A172 (cell line): ENCODE data around the gene CDH13. TPM values are rescaled to one million over a fixed set of nuclear protein-coding genes. Genes with fewer than 3 reads are reported as not detected.

Source experiments
- DNase-seq: peaks from one replicate; pipeline ENCODE4 v3.0.0-alpha.2; 2015; ENCODE audit warnings: low spot score
- total RNA-seq: library from RNA; depleted of rRNA; stranded (reverse); fragments of >200 nt; shearing (Covaris generic); gene quantifications from 2 replicates; pipeline ENCODE4 v1.2.3, GENCODE V29; 2014

CDH13 gene
- total RNA-seq, 1 experiment from 2014 or later, result 158 TPM

DNA sequence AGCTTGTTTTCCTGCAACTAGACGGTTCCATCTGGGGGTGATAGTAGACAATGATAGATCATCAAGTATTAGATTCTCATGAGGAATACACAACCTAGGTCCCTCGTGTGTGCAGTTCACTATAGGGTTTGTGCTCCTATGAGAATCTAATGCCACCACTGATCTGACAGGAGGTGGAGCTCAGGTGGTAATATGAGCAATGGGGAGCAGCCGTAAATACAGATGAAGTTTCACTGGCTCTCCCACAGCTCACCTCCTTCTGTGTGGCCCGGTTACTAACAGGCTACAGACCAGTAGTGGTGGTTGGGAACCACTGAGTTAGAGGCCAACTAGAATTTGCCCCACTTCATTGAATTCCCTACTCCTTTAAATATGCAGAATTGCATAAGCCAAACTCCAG, 1033.5 kb downstream of the CDH13 start:
- DNase-seq, result no peak

DNA sequence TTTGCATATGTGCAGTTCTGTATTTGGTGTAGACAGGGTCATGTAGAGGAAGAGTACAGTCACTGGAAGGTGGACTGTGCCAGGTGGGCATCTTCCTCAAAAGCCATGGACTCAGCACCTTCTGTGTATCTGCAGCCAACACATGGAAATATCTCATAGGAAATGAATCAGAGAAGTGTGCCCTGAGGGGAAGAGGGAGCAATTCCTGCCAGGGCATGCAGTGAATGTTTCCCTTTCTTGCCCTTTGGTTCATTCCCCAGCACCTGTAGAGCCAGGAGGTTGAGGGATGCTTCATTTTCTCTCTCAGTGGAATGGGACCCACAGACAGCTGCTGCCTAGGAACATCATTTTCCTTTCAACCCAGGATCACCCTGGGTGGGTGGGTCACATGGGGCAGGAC, 1034.9 kb downstream of the CDH13 start:
- DNase-seq, result no peak

DNA sequence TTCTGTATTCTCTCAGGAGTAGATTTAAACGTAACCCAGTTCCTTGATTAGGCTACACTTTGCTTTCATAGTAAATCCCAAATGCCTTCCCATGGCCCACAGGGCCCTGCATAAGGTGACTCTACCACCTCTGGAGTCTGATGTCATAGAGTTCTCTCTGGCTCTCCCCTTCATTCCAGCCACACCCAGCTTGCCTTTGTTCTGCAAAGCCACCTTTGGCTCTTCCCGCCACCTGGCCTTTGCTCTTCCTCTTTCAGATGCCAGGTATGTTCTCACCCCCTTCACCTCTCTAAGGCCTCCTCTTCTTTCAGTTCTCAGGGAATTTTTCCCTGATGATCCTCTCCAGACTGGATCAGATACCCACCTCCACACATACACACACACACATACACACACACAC, 1039.7 kb downstream of the CDH13 start:
- no peak for DNase-seq

DNA sequence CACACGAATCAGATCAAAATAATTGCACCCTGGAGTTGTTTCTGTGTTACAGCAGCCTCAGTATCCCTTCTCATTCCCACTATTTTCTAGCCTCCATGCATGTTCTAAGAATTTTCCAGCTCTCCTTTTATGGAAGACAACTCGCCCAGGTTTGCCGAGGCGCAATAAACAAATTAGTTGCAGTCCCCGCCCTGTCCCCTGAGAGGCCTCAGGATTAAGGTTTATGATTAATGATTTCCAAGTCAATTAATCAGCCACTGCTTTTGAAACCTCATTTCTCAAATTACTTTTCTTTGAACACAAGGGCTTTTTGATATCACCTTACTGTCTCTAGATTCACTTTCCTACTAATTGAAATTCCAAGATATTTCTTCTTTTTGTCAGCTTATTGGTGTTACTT, 1042.7 kb downstream of the CDH13 start:
- DNase-seq, result no peak

DNA sequence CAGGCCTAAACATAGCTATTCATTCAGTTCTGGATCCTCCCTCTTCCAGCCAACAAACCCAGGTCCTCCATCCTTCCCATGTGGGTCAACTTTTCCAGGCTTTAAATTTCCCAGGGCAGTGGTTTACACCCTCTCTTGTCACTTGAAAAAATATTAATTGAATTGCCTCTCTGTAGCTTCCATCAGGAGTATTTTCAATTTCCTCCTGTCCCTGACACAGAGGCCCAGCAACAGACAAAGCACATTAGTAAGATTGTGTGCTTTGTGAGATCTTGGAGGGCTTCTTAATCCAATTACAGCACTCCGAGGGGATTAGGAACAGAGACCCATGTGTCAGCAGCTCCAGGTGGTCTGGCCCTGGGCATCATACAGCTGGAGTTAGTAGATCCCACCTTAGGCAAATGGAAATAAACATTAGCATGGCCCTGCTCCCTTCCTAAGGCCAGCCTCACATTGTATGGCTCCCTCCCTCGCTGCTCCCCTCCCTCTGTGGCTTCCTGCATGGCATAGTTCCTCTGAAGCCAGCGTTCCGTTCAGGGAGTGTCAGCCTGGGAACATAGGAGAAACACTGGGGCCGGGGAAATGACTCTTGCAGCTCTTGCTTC, 1048.3 kb downstream of the CDH13 start:
- no peak for DNase-seq

DNA sequence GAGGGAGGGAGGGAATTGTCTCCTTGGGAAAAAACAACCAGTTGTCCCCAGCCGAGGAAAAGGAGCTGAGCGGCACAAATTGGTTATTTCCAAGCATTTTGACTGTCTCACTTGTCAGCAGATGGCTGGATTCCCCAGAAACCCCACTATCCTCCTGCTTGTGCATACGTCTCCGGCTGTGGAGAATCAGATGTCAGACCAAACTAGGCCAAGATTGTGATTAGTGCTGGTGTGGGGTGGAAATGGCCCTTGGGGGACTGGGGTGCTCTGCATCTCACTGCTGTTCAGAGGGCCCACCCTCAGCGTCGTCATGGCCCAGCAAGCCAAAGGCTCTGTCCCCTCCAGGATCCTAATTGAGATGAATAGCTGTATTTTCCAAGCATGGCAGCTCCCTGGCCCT, 1049.3 kb downstream of the CDH13 start:
- DNase-seq, result no peak

DNA sequence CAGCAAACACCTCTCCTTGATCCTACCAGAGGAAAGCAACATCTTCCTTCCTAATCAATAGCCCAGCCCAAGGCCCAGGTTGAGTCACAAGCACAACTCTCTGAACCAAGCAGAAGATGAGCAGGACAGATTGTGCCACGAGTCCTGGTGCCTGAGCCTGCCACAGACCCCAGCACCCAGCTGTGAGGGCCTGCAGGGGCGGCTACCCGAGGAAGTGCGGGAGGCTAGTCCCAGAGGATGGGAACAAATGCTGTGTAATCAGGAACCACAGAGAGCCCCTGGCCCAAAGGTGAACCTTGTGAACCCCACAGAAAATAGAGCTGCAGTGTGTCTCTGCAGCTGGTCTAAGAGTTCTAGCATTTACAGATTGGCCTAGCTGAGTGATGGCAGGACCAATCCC, 1054.2 kb downstream of the CDH13 start:
- no peak for DNase-seq

DNA sequence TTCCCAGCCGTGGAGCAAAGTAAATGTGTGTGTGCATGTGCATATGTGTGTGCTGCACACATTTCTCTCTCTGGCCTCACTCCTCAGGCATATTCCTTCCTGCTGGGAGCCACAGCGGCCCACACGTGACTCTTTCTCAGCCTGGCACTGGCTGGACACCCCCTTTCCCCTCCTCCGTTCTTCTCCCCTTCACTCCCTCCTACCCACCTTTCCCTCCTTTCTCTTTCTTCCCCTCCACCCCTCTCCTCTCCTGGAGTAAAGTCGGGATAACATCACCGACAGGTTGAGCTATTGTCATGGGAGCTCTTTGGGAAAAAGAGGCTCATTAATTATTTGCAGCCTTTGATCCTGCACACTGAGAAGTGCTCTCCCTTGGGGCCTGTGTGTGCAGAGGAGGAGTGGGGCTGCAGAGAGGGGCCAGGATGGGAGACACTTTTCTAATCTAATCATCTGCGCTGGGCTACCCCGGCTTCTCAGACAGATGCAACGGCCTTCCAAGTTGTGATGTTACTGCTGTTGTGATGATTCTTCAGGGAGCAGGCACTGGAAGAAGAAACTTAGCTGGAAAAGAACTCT, 1054.7 kb downstream of the CDH13 start:
- DNase-seq, result no peak

DNA sequence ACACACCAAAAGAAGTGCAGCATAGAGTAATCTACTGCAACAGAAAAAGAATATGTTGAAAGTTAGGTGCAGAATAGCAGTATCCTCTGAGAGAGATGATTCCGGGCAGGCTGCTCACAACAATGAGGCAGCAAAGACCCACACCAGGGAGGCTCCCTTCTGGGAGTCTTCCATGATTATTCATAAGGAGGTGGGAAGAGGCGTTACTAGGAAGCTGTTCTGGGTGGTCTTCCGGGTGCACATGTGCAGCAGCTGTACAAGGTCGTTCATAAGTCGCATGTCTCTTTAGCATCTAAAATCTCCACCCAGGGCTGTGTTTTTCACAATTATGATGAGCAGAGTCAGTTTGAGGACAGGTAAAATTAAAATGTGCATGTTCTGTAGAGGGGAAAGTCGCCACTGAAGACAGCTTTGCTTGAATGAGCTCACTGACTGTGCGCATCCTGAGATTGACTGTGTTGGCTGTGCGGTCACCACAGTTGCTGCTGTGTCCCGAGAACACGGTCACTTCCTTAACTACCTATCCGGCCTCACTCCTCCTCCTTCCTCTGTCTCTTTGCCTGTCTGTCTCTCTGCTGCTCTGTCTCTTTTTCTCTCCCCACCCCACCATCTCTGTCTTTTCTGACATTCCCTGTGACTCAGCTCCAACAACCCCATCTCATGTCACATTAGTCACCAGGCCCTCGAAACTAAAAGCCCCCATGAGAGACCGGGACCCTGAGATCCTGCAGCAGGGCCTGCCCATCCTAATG, 1055.5 kb downstream of the CDH13 start:
- no peak for DNase-seq

DNA sequence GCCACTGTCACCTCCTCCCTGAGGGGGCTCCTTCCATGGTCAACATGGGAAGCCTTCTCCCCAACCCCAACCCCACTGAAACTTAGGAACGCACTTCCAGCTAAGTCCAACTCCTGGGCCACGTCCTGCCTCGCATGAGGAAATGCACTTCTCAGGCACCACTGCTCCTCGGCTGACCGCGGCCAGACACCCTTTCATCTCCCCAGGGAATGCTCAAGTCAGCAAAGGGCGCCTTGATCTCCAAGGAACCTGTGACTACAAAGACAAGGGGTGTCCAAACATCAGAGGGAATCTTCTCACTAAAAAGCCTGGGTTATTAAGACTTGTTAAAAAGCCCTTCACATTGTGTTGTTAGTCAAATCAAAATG, 1056.1 kb downstream of the CDH13 start:
- DNase-seq, result no peak

DNA sequence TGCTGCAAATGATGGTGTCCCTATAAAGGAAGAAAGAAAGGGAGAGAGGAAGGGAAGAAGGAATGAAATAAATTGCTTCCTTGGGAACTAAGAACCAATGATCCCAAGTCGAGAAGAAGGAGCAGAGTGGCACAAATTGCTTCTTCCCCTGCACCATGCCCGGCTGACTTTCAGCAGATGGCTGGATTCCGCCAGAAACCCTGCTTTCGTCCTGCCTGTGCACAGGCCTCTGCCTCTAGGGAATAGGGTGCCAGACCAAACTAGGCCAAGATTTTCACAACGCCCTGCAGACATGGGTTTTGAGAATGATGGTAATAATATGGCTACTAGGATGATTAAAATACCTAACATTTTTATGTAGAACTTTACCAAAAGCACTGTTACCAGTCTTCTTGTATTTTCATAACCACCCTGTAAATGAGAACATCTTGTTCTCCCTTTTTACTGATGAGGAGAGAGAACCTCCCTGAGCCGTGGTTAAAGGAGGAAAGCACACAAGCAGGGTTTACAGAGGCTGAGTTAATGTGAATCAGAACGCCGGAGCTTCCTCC, 1058.9 kb downstream of the CDH13 start:
- no peak for DNase-seq

DNA sequence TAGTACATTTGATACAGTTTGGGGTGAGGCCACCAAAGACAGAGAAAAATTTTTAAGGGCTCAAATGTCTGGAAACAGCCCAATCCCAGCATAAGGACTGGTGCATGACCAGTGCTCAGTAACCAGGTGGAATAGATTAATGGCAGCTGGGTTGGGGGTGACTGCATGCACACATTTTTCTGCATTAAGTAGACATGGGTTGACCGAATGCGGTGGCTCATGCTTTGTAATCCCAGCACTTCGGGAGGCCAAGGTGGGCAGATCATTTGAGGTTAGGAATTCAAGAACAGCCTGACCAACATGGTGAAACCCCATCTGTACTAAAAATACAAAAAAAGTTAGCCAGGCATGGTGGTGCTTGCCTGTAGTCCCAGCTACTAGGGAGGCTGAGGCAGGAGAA, 1060.0 kb downstream of the CDH13 start:
- no peak for DNase-seq

DNA sequence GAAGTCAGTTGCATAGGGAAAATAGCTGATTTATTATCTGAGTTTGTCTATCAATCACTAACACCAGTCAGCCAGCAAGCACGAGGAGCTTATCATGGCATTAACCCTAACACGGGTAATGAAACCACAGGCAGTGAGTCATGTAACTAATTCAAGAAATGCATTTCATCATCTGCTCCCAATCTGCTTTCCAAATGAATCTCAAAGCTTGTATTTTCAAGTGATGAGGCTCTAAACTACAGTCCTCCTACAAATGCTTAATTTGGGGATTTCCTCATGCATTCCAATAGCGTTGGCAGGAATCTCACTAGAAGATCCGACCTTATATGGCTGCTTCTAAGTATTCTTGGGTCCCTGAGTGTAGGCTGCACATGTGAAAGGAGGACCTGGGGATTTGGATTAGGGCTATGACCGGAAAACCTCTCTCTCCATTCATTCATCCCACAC, 1062.6 kb downstream of the CDH13 start:
- peak; percentile 98 for DNase-seq

DNA sequence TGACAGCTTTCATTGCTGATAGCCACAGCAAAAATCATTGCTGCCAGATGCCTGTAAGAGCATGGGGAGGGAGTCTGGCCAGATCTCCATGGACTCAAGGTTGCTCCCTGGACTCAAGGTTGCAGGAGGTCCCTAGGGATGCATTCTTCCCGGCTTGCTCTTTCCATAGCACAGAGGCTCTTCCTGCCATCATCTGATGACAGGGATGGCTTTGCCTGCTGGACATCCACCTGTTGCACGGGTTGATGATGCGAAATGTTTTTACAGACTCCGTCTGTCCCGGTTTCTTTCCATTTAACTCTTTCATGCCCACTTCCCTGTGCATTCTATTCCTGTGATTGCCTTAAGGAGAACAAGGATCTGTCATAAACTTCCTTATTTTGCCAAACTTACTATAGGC, 1065.5 kb downstream of the CDH13 start:
- DNase-seq, result peak; percentile 10

DNA sequence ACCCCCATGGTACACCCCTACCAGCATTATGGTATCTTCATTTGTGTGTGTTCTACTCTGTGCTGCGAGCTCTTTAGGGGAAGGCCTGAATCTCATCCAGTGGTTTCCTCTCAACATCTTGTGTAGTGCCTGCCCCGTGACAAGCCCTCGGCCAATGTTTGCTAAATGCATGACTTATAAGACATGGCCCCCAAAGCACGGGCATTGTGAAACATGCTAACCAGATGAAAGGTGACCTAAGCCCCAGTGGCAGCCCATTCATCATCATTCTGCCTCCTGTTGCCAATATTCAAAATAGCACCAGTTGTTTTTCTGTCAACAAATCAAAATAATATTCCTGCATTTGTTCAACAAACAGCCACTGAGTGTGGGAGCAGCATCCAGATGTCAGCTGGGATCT, 1072.2 kb downstream of the CDH13 start:
- DNase-seq, result no peak

DNA sequence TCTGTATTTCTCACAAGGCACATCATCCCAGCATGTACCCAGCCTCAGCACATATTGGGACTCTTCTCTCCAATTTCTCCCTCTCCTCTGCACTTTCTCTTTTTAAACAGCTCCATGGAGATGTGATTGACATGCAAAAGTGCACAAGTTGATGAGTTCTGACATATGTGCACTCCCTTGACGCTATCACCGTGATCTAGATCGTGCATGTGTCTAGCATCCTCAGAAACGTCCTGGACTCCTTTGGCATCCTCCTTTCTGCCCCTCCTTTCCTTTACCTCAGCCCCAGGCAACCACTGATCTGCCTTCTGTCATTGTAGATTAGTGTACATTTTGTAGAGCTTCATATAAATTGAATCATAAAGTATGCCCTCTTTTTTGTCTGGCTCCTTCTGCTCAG, 1073.0 kb downstream of the CDH13 start:
- DNase-seq, result no peak

DNA sequence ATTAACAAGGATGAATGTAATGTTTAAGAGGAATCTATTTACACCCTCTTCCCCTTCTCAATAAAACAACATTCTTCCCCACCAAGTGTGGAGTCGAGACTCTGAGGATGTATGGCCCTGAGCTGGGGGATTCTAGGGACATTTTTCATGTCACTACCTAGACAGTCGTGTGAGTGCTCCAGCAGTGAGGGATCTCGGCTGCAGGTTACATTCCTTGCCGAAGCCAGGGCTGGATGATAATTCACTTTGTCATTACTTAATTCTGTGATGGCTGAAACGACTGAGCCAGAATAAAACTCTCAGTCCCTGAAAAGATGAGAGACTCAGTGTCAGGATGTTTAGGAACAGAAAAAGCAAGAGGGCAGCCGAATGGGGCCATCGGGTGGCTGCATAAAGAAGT, 1074.1 kb downstream of the CDH13 start:
- no peak for DNase-seq

DNA sequence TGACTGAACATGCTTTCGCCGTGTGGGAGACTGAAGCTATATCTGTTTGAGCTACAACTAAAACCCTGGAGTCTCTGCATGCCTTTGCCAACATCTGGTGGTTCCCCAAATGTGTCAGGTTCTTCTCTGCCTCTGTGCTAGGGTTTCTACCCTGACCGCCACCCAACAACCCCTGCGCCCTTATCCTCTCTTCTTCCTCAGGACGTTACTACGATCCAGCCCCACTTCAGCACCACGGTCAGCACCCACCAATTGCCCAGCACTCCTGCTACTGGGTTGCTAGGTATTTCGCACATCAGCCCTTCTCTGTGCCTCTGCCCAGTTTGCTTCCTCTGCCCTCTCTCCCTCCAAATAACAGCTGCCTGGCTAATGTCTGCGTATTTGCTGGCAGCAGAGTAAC, 1074.7 kb downstream of the CDH13 start:
- peak; percentile 20 for DNase-seq

DNA sequence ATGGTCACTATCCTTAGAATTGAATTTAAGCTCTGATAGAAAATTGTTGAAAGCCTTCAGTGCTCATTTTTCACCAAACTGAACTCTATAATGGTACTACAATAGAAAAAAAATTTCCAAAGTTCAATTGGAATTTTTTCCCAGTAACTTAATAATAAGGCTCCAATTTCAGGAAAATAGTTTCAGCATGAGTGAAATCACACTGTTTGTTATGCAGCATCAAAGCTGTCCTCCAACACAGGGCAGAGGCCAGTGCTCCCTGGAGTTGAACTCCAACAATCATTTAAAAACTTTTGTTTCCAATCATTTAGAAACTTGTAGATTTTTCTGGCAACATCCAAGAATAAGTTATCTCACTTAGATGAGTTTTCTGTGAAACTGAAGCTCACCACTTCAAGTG, 1077.9 kb downstream of the CDH13 start:
- no peak for DNase-seq

DNA sequence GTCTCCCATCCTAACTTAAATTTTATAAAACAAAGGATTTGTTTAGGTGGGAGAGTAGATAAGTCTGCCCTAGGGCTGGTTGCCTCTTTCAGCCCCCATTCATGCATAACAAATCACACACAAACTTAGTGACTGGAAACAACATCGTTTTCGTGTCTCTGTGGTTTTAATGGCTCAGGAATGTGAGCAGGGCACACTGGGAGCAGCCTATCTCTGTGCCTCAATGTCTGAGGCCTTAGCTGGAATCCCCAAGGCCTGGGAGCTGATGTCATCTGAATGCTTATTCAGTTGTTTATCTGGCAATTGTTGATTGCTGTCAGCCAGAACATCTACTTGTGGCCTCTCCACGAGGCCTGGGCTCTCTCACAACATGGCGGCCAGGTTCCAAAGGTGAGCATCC, 1079.1 kb downstream of the CDH13 start:
- no peak for DNase-seq

DNA sequence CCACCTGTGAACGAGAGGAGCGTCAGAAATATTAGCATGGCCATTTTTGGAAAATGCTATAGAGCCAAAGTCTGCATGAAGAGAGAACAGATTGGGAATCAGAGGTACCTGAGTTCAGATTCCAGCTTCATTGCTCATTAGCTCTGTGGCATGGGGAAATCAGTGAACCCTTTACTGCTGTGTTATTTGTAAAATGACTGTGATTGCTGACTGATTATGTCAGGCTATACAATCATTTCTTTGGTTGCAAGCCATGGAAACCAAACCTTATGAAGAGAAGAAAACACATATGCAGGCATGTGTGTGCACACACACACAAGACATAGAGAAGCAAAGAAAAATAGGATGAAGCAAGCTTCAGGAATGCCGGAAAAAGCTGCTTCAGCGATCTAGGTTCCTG, 1079.6 kb downstream of the CDH13 start:
- DNase-seq, result no peak

DNA sequence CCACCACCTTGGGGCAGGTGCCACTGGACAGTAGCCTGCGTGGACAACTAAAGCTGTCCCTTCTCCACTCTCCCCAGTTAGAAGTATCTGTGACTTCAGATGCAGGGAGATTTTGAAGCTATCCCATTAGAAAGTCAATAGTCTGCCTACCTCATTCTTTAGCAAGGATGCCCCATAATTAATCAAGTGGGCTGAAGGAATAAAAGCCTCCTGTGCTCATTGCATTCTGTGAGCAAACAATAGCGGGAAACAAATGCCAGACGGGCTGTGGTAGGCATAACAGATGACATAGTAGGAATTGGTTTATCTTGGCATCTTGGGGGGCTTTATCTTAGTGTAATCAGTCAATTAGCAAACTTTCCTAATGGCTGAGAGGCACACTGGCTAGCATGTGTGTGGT, 1084.3 kb downstream of the CDH13 start:
- DNase-seq, result no peak

DNA sequence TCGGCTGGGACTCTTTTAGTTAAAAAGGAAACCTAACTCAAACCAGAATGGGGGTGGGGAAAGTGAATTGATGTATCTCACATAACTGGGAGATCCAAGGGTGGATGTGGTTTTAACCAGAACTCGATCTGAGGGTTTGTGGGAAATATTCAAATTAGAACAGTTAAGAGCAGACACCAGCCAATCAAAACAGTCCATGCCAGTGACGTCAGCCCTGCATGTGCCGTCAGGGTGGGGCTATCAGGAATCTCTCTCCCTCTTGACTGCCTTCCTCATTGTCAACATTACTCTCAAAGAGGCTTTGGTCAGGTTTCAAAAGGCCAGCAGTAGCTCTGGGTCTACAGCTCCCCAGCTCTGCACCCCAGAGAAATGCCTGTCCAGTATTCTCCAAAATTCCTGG, 1086.8 kb downstream of the CDH13 start:
- peak; percentile 32 for DNase-seq
